ENCODE measurements around the gene LRRC8D.

Gene LRRC8D

GRCh38 chr1:89907727-89908212 is 86.9 kb downstream of the LRRC8D start:
- TF ChIP-seq GATA1 (IDR thresholded peaks at IDR 0.05; ENCODE audit: low read depth, low read length) (no peak), POLR2A (IDR thresholded peaks at IDR 0.05; ENCODE audit: low read length) (no peak)
- peak in 1 of 2 experiments; percentile 42 for DNase-seq

GRCh38 chr1:89908273-89908671 is 87.4 kb downstream of the LRRC8D start:
- TF ChIP-seq GATA1 (IDR thresholded peaks at IDR 0.05; ENCODE audit: low read depth, low read length) (no peak), POLR2A (IDR thresholded peaks at IDR 0.05; ENCODE audit: low read length) (no peak)
- DNase-seq, result no peak

- peak; percentile 36 to 57 for DNase-seq
- TF ChIP-seq GATA1 (IDR thresholded peaks at IDR 0.05; ENCODE audit: low read depth, low read length) (no peak), POLR2A (IDR thresholded peaks at IDR 0.05; ENCODE audit: low read length) (no peak)
These were observed 88.0 kb downstream of the LRRC8D start for GRCh38 chr1:89908672-89909436.

- DNase-seq, result no peak
These were observed 89.4 kb downstream of the LRRC8D start for GRCh38 chr1:89910268-89910667.

GRCh38 chr1:89910780-89911179 is 89.9 kb downstream of the LRRC8D start:
- no peak for TF ChIP-seq GATA1 (IDR thresholded peaks at IDR 0.05; ENCODE audit: low read depth, low read length)
- no peak for DNase-seq

More at GRCh38 chr1:89910268-89910667, 89.4 kb downstream of the LRRC8D start:
- TF ChIP-seq POLR2A (IDR thresholded peaks at IDR 0.05; ENCODE audit: low read length) (no peak), GATA1 (IDR thresholded peaks at IDR 0.05; ENCODE audit: low read depth, low read length) (no peak)

- no peak for TF ChIP-seq GATA1 (IDR thresholded peaks at IDR 0.05; ENCODE audit: low read depth, low read length)
- no peak for TF ChIP-seq POLR2A (IDR thresholded peaks at IDR 0.05; ENCODE audit: low read length)
- no peak for DNase-seq
These were observed 90.6 kb downstream of the LRRC8D start for GRCh38 chr1:89911191-89911991.

- TF ChIP-seq GATA1 (IDR thresholded peaks at IDR 0.05; ENCODE audit: low read depth, low read length), result no peak
- TF ChIP-seq POLR2A (IDR thresholded peaks at IDR 0.05; ENCODE audit: low read length), result no peak
- no peak for DNase-seq
These were observed 91.2 kb downstream of the LRRC8D start for GRCh38 chr1:89912073-89912472.

GRCh38 chr1:89913353-89914095 is 92.7 kb downstream of the LRRC8D start:
- DNase-seq, result no peak
- TF ChIP-seq POLR2A (IDR thresholded peaks at IDR 0.05; ENCODE audit: low read length) (no peak), GATA1 (IDR thresholded peaks at IDR 0.05; ENCODE audit: low read depth, low read length) (no peak)

GRCh38 chr1:89917353-89917752 is 96.5 kb downstream of the LRRC8D start:
- TF ChIP-seq GATA1 (IDR thresholded peaks at IDR 0.05; ENCODE audit: low read depth, low read length) (no peak), POLR2A (IDR thresholded peaks at IDR 0.05; ENCODE audit: low read length) (no peak)
- DNase-seq, result no peak

- TF ChIP-seq GATA1 (IDR thresholded peaks at IDR 0.05; ENCODE audit: low read depth, low read length) (no peak), POLR2A (IDR thresholded peaks at IDR 0.05; ENCODE audit: low read length) (no peak)
- DNase-seq, result no peak
These were observed 97.4 kb downstream of the LRRC8D start for GRCh38 chr1:89918127-89918793.

- DNase-seq, result no peak
- TF ChIP-seq POLR2A (IDR thresholded peaks at IDR 0.05; ENCODE audit: low read length) (no peak), GATA1 (IDR thresholded peaks at IDR 0.05; ENCODE audit: low read depth, low read length) (no peak)
These were observed 97.9 kb downstream of the LRRC8D start for GRCh38 chr1:89918794-89919155.

GRCh38 chr1:89919174-89919573 is 98.3 kb downstream of the LRRC8D start:
- no peak for DNase-seq
- no peak for TF ChIP-seq GATA1 (IDR thresholded peaks at IDR 0.05; ENCODE audit: low read depth, low read length)
- no peak for TF ChIP-seq POLR2A (IDR thresholded peaks at IDR 0.05; ENCODE audit: low read length)

- no peak for DNase-seq
- no peak for TF ChIP-seq GATA1 (IDR thresholded peaks at IDR 0.05; ENCODE audit: low read depth, low read length)
These were observed 102.1 kb downstream of the LRRC8D start for GRCh38 chr1:89922911-89923310.
